H1 (cell line): ENCODE results near the gene NR2C2AP. TPM values are rescaled to one million over a fixed set of nuclear protein-coding genes. Genes with fewer than 3 reads are reported as not detected.

Experiments
- polyA plus RNA-seq, 7 experiments: library from polyadenylated mRNA; depleted of rRNA in 3 of 7; stranded (reverse) in 5 of 7; unstranded in 2 of 7; fragments of >200 nt in 5 of 7; fragments of 200-250 nt in 2 of 7; gene quantifications; 1 replicate in 5 of 7; 2 replicates in 1 of 7; 4 replicates in 1 of 7; pipeline versions ENCODE4 v1.2.1 to v1.2.3, GENCODE V29; 2011 to 2013; ENCODE audit warnings: missing spikeins in 2 of 7, mixed read lengths in 2 of 7
- total RNA-seq: library from RNA; stranded (reverse); fragmentation: NEBNext Ultra II Directional; extraction: Animal tissue kit (Norgen Biotek cat#: 25700); gene quantifications from 2 replicates; pipeline ENCODE4 v1.2.1, GENCODE V29; 2021
- TF ChIP-seq, protein P1 (sequence below): fragments of 300-600 bp; sonication (generic); IDR thresholded peaks from 2 replicates; pipeline ENCODE4 v1.7.1; 2012; ENCODE audit warnings: low read length, moderate library complexity, mild to moderate bottlenecking, inconsistent platforms; ENCODE audit not compliant: insufficient replicate concordance

Gene NR2C2AP
- total and polyA plus RNA-seq, 2 of the 8 experiments (the other 6 are each of a cell fraction or from before 2014, with no cell fraction given) = 16.4 to 20.5 TPM

DNA sequence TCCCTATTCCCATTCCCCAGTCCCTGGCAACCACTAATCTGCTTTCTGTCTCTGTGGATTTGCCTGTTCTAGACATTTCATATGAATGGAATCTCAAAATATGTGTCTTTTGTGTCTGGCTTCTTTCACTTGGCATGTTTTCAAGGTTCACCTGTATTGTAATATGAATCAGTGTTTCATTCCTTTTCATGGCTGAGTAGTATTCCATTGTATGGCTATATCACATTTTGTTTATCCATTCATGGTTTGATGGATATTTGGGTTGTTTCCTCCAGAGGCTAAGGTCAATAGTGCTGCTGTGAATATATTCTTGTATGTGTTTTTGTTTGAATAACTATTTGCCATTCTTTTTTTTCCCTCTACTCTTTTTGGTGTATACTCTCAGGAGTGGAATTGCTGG, 33.0 kb upstream of the NR2C2AP start (continued):
- TF ChIP-seq, protein P1, sequence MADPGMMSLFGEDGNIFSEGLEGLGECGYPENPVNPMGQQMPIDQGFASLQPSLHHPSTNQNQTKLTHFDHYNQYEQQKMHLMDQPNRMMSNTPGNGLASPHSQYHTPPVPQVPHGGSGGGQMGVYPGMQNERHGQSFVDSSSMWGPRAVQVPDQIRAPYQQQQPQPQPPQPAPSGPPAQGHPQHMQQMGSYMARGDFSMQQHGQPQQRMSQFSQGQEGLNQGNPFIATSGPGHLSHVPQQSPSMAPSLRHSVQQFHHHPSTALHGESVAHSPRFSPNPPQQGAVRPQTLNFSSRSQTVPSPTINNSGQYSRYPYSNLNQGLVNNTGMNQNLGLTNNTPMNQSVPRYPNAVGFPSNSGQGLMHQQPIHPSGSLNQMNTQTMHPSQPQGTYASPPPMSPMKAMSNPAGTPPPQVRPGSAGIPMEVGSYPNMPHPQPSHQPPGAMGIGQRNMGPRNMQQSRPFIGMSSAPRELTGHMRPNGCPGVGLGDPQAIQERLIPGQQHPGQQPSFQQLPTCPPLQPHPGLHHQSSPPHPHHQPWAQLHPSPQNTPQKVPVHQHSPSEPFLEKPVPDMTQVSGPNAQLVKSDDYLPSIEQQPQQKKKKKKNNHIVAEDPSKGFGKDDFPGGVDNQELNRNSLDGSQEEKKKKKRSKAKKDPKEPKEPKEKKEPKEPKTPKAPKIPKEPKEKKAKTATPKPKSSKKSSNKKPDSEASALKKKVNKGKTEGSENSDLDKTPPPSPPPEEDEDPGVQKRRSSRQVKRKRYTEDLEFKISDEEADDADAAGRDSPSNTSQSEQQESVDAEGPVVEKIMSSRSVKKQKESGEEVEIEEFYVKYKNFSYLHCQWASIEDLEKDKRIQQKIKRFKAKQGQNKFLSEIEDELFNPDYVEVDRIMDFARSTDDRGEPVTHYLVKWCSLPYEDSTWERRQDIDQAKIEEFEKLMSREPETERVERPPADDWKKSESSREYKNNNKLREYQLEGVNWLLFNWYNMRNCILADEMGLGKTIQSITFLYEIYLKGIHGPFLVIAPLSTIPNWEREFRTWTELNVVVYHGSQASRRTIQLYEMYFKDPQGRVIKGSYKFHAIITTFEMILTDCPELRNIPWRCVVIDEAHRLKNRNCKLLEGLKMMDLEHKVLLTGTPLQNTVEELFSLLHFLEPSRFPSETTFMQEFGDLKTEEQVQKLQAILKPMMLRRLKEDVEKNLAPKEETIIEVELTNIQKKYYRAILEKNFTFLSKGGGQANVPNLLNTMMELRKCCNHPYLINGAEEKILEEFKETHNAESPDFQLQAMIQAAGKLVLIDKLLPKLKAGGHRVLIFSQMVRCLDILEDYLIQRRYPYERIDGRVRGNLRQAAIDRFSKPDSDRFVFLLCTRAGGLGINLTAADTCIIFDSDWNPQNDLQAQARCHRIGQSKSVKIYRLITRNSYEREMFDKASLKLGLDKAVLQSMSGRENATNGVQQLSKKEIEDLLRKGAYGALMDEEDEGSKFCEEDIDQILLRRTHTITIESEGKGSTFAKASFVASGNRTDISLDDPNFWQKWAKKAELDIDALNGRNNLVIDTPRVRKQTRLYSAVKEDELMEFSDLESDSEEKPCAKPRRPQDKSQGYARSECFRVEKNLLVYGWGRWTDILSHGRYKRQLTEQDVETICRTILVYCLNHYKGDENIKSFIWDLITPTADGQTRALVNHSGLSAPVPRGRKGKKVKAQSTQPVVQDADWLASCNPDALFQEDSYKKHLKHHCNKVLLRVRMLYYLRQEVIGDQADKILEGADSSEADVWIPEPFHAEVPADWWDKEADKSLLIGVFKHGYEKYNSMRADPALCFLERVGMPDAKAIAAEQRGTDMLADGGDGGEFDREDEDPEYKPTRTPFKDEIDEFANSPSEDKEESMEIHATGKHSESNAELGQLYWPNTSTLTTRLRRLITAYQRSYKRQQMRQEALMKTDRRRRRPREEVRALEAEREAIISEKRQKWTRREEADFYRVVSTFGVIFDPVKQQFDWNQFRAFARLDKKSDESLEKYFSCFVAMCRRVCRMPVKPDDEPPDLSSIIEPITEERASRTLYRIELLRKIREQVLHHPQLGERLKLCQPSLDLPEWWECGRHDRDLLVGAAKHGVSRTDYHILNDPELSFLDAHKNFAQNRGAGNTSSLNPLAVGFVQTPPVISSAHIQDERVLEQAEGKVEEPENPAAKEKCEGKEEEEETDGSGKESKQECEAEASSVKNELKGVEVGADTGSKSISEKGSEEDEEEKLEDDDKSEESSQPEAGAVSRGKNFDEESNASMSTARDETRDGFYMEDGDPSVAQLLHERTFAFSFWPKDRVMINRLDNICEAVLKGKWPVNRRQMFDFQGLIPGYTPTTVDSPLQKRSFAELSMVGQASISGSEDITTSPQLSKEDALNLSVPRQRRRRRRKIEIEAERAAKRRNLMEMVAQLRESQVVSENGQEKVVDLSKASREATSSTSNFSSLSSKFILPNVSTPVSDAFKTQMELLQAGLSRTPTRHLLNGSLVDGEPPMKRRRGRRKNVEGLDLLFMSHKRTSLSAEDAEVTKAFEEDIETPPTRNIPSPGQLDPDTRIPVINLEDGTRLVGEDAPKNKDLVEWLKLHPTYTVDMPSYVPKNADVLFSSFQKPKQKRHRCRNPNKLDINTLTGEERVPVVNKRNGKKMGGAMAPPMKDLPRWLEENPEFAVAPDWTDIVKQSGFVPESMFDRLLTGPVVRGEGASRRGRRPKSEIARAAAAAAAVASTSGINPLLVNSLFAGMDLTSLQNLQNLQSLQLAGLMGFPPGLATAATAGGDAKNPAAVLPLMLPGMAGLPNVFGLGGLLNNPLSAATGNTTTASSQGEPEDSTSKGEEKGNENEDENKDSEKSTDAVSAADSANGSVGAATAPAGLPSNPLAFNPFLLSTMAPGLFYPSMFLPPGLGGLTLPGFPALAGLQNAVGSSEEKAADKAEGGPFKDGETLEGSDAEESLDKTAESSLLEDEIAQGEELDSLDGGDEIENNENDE = no peak
